Activated T-helper 1 cell treated with anti-CD3 and anti-CD28 coated beads, Interleukin-12 subunit alpha, Interleukin-12 subunit beta, Interleukin-2, Interleukin-4 antibody, amounts not matched to agents 30 ng/mL and 10 ng/mL and 1 ng/mL, durations not matched to agents 14 hours and 24 hours and 36 hours (primary cell): ENCODE measurements around the gene KIF18B. TPM values are rescaled to one million over a fixed set of nuclear protein-coding genes. Genes with fewer than 3 reads are reported as not detected.

Experiments used
- DNase-seq: peaks from one replicate; pipeline ENCODE4 v3.0.0; 2021; ENCODE audit warnings: low spot score
- H3K27ac Mint-ChIP-seq: one replicate; pipeline ENCODE4 v1.8.0; 2021; ENCODE audit warnings: mild to moderate bottlenecking, mixed read lengths
- H3K27me3 Mint-ChIP-seq: one replicate; pipeline ENCODE4 v1.8.0; 2022; ENCODE audit warnings: mild to moderate bottlenecking, moderate library complexity, mixed read lengths; ENCODE audit not compliant: insufficient read depth
- H3K36me3 Mint-ChIP-seq: one replicate; pipeline ENCODE4 v1.8.0; 2021; ENCODE audit warnings: low read depth, mixed read lengths
- H3K4me1 Mint-ChIP-seq: one replicate; pipeline ENCODE4 v1.8.0; 2021; ENCODE audit warnings: low read depth, mixed read lengths
- H3K4me3 Mint-ChIP-seq: one replicate; pipeline ENCODE4 v1.8.0; 2021; ENCODE audit warnings: mild to moderate bottlenecking, moderate library complexity, mixed read lengths
- H3K9me3 Mint-ChIP-seq: one replicate; pipeline ENCODE4 v1.8.0; 2021; ENCODE audit warnings: mixed read lengths
- intact Hi-C: fragments of 100-400 bp; cut with micrococcal nuclease; formaldehyde crosslinking; loops from one replicate; pipeline ENCODE4 v1.15.1; 2024
- total RNA-seq: library from RNA; stranded (reverse); gene quantifications from 2 replicates; pipeline ENCODE4 v1.2.3, GENCODE V29; 2022

The KIF18B gene
- total RNA-seq, 1 donor from 2014 or later: 41.4 TPM

- peak overlapping the region; percentile 73 for H3K27ac Mint-ChIP-seq
- H3K9me3 Mint-ChIP-seq: no peaks in the 10 kb centered on the region
- H3K27me3 Mint-ChIP-seq: no peaks in the 10 kb centered on the region
- H3K4me1 Mint-ChIP-seq: peaks cover 41% of the 10 kb centered on the region
- H3K4me3 Mint-ChIP-seq: peak overlapping the region; percentile 9
- intact Hi-C loops: loop anchor here (10.0 kb wide), 1 partner anchor 167 kb away; no protein-coding TSS in a partner anchor
- no peak for DNase-seq
- peaks cover 19% of the 10 kb centered on the region for H3K36me3 Mint-ChIP-seq
These were observed 5.8 kb downstream of the KIF18B start for GRCh38 chr17:44941712-44942331.

GRCh38 chr17:44940768-44941167 is 6.8 kb downstream of the KIF18B start:
- Mint-ChIP-seq H3K27ac (no peak overlapping the region), H3K4me3 (no peak overlapping the region), H3K27me3 (no peaks in the 10 kb centered on the region), H3K36me3 (peaks cover 13% of the 10 kb centered on the region), H3K9me3 (no peaks in the 10 kb centered on the region), H3K4me1 (peaks cover 31% of the 10 kb centered on the region)
- intact Hi-C loops: loop anchor here (10.0 kb wide), 1 partner anchor 166 kb away; no protein-coding TSS in a partner anchor
- no peak for DNase-seq

- no peak for DNase-seq
- no peaks in the 10 kb centered on the region for H3K9me3 Mint-ChIP-seq
- H3K36me3 Mint-ChIP-seq: peaks cover 15% of the 10 kb centered on the region
- peak overlapping the region; percentile 11 for H3K27ac Mint-ChIP-seq
- H3K4me3 Mint-ChIP-seq: no peak overlapping the region
- H3K4me1 Mint-ChIP-seq: peaks cover 31% of the 10 kb centered on the region
- intact Hi-C loops: loop anchor here (10.0 kb wide), 1 partner anchor 166 kb away; no protein-coding TSS in a partner anchor
- no peaks in the 10 kb centered on the region for H3K27me3 Mint-ChIP-seq
These were observed 7.3 kb downstream of the KIF18B start for GRCh38 chr17:44940317-44940716.

- Mint-ChIP-seq H3K27me3 (no peaks in the 10 kb centered on the region), H3K27ac (no peak overlapping the region), H3K4me1 (no peaks in the 10 kb centered on the region), H3K9me3 (no peaks in the 10 kb centered on the region), H3K36me3 (peaks cover 28% of the 10 kb centered on the region), H3K4me3 (no peak overlapping the region)
- intact Hi-C loops: no loop called here
- DNase-seq: no peak
These were observed 12.5 kb downstream of the KIF18B start for GRCh38 chr17:44935116-44935515.

- DNase-seq: no peak
- intact Hi-C loops: no loop called here
- Mint-ChIP-seq H3K4me1 (no peaks in the 10 kb centered on the region), H3K9me3 (no peaks in the 10 kb centered on the region), H3K27ac (no peak overlapping the region), H3K27me3 (no peaks in the 10 kb centered on the region), H3K36me3 (peaks cover 32% of the 10 kb centered on the region), H3K4me3 (no peak overlapping the region)
These were observed 12.8 kb downstream of the KIF18B start for GRCh38 chr17:44934745-44935105.

- no peaks in the 10 kb centered on the region for H3K4me1 Mint-ChIP-seq
- no peak overlapping the region for H3K4me3 Mint-ChIP-seq
- intact Hi-C loops: no loop called here
- H3K27me3 Mint-ChIP-seq: no peaks in the 10 kb centered on the region
- DNase-seq: no peak
- H3K36me3 Mint-ChIP-seq: peaks cover 36% of the 10 kb centered on the region
- no peak overlapping the region for H3K27ac Mint-ChIP-seq
- no peaks in the 10 kb centered on the region for H3K9me3 Mint-ChIP-seq
These were observed 13.5 kb downstream of the KIF18B start for GRCh38 chr17:44933824-44934744.

- no peak for DNase-seq
- H3K36me3 Mint-ChIP-seq: peaks cover 34% of the 10 kb centered on the region
- no peak overlapping the region for H3K4me3 Mint-ChIP-seq
- H3K9me3 Mint-ChIP-seq: no peaks in the 10 kb centered on the region
- no peaks in the 10 kb centered on the region for H3K4me1 Mint-ChIP-seq
- no peaks in the 10 kb centered on the region for H3K27me3 Mint-ChIP-seq
- no peak overlapping the region for H3K27ac Mint-ChIP-seq
- intact Hi-C loops: no loop called here
These were observed 14.8 kb downstream of the KIF18B start for GRCh38 chr17:44932787-44933097.

- no peak for DNase-seq
- intact Hi-C loops: no loop called here
- Mint-ChIP-seq H3K4me3 (no peak overlapping the region), H3K36me3 (peaks cover 37% of the 10 kb centered on the region), H3K9me3 (no peaks in the 10 kb centered on the region), H3K27ac (no peak overlapping the region), H3K27me3 (no peaks in the 10 kb centered on the region), H3K4me1 (no peaks in the 10 kb centered on the region)
These were observed 15.3 kb downstream of the KIF18B start for GRCh38 chr17:44932096-44932786.

- intact Hi-C loops: no loop called here
- no peaks in the 10 kb centered on the region for H3K27me3 Mint-ChIP-seq
- no peak overlapping the region for H3K27ac Mint-ChIP-seq
- no peak for DNase-seq
- no peak overlapping the region for H3K4me3 Mint-ChIP-seq
- peaks cover 38% of the 10 kb centered on the region for H3K36me3 Mint-ChIP-seq
- H3K4me1 Mint-ChIP-seq: no peaks in the 10 kb centered on the region
- H3K9me3 Mint-ChIP-seq: no peaks in the 10 kb centered on the region
These were observed 16.2 kb downstream of the KIF18B start for GRCh38 chr17:44931376-44931775.

GRCh38 chr17:44930667-44931066 is 16.9 kb downstream of the KIF18B start:
- Mint-ChIP-seq H3K36me3 (peaks cover 42% of the 10 kb centered on the region), H3K27ac (no peak overlapping the region), H3K4me1 (no peaks in the 10 kb centered on the region), H3K4me3 (no peak overlapping the region), H3K27me3 (no peaks in the 10 kb centered on the region), H3K9me3 (no peaks in the 10 kb centered on the region)
- intact Hi-C loops: no loop called here
- no peak for DNase-seq

GRCh38 chr17:44928950-44929720 is 18.4 kb downstream of the KIF18B start:
- H3K9me3 Mint-ChIP-seq: no peaks in the 10 kb centered on the region
- no peak overlapping the region for H3K4me3 Mint-ChIP-seq
- intact Hi-C loops: no loop called here
- H3K4me1 Mint-ChIP-seq: no peaks in the 10 kb centered on the region
- peaks cover 40% of the 10 kb centered on the region for H3K36me3 Mint-ChIP-seq
- no peak overlapping the region for H3K27ac Mint-ChIP-seq
- no peak for DNase-seq
- H3K27me3 Mint-ChIP-seq: no peaks in the 10 kb centered on the region

GRCh38 chr17:44928136-44928535 is 19.4 kb downstream of the KIF18B start:
- no peaks in the 10 kb centered on the region for H3K9me3 Mint-ChIP-seq
- DNase-seq: no peak
- H3K4me3 Mint-ChIP-seq: no peak overlapping the region
- intact Hi-C loops: no loop called here
- no peaks in the 10 kb centered on the region for H3K27me3 Mint-ChIP-seq
- no peaks in the 10 kb centered on the region for H3K4me1 Mint-ChIP-seq
- H3K27ac Mint-ChIP-seq: no peak overlapping the region
- peaks cover 41% of the 10 kb centered on the region for H3K36me3 Mint-ChIP-seq
